A204.1 (cell line): ENCODE measurements around the gene PBX4.

Experiments
- FAIRE-seq: peaks from 2 replicates; lab custom pipeline; 2012; peaks lifted over from hg19 to GRCh38; lab: Jason Lieb, UNC

The PBX4 gene

GRCh38 chr19:19588546-19588945 lies 29.9 kb downstream of the PBX4 start:
- no peak for FAIRE-seq

DNA sequence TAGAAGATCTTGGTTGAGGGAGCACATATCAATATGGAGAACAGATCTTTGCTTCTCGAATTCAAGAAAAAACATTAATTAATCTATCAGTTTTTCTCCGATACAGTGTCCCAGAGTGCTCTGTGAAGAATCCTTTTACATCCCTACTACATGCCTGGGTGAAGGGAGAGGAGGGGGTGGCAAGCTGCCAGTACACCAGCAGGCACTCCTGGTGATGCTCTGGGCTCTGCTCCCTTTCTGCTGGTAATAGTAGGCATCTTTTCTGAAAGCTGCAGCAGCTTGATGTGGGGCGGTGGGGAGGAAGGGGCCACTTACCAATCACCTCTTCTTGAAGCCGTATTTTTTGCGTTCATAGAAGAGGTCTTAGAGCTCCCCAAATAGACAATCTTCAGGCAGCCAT lies 30.7 kb downstream of the PBX4 start:
- FAIRE-seq = no peak

DNA sequence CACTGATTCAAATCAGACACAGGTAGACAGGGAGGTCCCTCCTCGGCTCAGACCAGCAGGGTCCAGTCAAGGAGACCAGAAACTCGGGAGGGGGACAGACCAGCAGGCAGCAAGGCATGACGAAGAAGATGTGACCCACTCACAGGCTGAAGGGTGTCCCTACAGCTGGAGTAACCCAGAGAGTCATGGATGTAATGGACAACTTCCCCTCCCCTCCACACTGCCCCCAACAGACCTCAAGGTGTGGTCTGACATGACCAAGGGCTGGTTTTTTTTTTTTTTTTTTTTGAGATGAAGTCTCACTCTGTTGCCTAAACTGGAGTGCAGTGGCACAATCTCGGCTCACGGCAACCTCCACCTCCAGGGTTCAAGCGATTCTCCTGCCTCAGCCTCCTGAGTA lies 34.1 kb downstream of the PBX4 start:
- no peak for FAIRE-seq

DNA sequence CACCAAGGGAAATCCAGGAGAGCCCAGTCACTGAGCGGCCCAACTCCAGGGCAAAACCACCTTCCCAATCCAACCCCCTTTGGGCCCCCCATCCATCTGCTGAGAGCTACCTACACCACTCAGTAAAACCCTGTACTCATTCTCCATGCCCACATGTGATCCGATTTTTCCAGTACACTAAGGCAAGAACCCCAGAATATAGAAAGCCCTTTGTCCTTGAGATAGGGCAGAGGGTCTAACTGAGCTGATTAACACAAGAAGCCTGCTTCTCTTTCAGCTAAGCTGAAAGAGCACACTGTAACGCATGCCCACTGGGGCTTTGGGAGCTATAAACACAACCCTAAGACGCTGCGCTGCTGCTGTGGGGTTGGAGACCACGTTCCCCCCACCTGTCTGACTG lies 36.0 kb downstream of the PBX4 start:
- FAIRE-seq = no peak

DNA sequence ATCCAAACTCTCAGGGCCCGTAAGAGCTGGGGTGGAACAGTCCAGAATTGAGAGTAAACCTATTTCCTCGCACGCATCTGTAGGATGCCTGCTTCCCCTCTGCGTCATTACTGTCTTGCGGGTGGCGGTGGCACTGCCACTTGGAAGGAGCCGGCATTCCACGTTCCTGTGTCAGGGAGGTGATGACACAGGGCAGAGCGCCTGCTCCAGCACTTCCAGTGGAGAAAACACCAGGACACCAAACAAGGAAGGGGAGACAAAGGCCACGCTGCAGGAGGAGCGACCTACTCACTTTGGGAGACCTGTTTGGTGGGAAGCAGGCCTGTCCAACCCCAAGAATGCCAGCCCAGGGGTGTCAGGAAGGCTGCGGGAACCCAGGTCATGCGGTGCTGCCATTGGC lies 37.1 kb downstream of the PBX4 start:
- FAIRE-seq = no peak

- FAIRE-seq = no peak
Measured at GRCh38 chr19:19580418-19580817, 38.1 kb downstream of the PBX4 start.

- no peak for FAIRE-seq
Measured at GRCh38 chr19:19579533-19580361, 38.7 kb downstream of the PBX4 start.

DNA sequence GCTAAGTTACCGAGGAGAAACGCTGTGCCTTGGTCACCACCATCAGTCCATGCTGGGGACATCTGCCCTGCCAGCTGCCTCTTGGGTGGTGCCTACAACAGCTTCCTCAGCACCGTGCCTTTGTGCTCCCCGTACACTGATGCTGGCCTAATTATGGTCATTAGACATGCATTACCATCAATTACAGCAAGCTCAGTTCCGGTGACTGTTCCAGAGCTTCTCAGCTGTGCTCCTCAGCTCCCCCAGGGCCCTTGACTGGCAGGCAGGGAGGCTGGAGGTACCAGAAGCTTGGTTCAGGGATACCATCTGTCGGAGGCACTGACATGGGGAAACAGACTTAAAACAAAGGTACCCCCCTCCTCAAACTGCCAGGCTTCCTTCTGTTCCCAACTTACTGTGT lies 40.2 kb downstream of the PBX4 start:
- FAIRE-seq = no peak

GRCh38 chr19:19575411-19575810 lies 43.1 kb downstream of the PBX4 start:
- FAIRE-seq = no peak

GRCh38 chr19:19571071-19571786 lies 47.3 kb downstream of the PBX4 start:
- FAIRE-seq = no peak

- FAIRE-seq = no peak
Measured at GRCh38 chr19:19570571-19570970, 47.9 kb downstream of the PBX4 start.

DNA sequence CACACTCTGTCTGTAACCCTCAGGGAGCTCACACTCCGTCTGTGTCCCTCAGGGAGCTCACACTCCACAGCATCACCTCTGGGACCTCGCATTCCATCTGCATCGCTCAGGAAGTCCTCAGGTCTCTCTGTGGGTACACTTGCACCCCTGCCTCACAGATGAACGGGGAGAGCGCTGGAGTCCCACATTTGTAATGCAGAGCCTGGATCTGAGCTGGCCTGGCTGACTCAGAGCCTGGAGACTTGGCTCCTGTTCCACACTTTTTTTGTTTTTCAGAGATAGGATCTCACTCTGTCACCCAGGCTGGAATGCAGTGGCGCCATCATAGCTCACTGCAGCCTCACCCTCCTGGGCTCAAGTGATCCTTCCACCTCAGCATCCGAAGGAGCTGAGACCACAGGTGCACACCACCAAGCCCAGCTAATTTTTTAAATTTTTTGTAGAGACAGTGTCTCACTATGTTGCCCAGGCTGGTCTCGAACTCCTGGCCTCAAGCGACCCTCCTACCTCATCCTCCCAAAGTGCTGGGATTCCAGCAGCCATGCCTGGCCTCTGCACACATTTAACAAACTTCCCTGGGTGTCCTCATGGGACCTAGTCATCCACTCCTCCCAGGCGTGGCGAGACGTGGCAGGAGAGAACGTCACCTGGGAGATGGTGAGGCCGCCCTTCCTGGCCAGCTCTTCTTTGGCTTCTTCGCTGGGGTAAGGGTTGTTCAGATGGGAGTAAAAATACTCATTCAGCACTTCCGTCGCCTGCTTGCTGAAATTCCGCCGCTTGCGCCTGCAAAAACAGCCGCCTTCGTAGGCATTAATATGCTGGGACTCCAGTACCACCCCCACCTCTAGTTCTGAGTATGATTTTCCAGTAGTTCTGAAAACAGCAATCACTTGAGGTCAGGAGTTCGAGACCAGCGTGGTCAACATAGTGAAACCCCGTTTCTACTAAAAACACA lies 49.4 kb downstream of the PBX4 start:
- FAIRE-seq = no peak

GRCh38 chr19:19567391-19567790 lies 51.1 kb downstream of the PBX4 start:
- FAIRE-seq = no peak

DNA sequence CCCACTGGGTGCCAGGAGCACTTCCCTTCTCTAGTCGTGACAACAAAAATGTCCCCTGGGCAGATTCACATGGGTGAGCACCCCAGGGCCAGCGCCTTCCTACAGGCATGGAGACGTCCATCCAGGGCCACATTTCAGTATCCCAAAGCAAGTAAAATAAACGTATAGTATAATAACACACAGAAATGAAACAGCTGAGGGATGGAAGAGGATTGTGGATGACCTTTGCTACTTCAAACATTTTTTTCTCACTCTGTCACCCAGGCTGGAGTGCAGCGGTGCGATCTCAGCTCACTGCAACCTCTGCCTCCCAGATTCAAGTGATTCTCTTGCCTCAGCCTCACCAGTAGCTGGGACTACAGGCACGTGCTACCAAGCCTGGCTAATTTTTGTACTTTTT lies 52.2 kb downstream of the PBX4 start:
- FAIRE-seq = no peak

DNA sequence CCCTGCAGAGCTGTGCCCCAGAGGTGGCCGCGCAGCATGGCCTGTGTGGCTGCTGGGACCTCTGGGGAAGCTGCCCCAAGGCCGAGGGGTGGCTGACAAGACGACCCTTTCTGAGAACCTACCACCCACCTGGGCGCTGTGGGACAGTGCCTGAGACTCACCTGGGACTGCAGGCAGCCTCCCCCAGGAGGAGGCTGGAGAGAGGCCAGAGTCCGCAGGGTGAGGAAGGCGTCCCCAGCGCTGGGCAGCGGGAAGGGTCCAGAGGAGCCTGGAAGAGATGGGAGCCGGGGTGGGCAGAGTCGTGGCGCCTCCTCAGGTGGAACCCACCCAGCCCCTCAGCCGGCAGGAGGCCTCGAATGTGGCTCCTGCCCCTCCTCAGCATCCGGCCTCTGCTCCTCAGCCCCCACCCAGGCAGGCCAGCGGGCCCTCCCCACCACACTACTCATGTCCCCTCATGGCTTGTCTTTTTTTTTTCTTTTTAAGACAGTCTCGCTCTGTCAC lies 55.1 kb downstream of the PBX4 start:
- FAIRE-seq = no peak

DNA sequence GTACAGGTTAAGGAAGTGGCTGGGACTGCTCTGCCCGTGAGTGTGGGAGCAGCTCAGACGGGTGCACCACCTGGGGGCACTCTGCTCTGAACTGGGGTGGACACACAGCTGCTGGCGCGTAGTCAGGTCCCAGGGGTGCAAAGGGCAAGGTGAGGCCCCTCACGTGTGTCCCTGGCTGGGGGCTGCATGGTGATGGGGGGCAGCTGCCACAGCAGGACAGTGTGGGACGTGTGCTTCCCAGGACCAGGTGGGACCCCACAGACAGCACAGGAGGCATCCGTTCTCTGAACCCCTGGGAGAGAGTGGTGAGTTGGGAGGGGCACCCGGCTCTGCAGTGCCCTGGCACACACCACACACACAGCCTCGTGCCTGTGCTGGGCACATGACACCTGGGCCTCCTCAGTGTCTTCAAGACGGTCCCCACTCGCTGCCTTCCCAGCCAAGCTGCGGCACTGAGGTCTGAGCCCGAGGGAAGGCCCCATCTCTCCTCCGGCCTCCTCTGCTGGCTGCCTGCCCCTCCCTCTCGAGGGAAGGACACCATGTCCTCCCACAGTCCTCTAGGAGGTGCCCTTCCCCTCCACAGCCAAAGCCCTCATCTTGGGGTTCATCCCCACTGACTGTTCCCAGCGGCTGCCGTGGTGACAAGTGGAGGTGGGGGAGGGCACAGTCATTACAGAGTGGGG lies 55.7 kb downstream of the PBX4 start:
- FAIRE-seq = no peak

- FAIRE-seq = no peak
Measured at GRCh38 chr19:19561946-19562664, 56.4 kb downstream of the PBX4 start.

- FAIRE-seq = no peak
Measured at GRCh38 chr19:19559931-19560330, 58.6 kb downstream of the PBX4 start.

- no peak for FAIRE-seq
Measured at GRCh38 chr19:19558636-19559035, 59.9 kb downstream of the PBX4 start.

GRCh38 chr19:19558055-19558454 lies 60.4 kb downstream of the PBX4 start:
- FAIRE-seq = no peak
